Thyroid gland (tissue), 4 donors: ENCODE measurements around the gene GRM1.

ENCODE experiments used
- CTCF ChIP-seq, 6 experiments: fragments of 200-600 bp in 3 of 6; fragments of 450-650 bp in 3 of 6; sonication (generic) in 3 of 6; IDR thresholded peaks; one replicate each; pipeline ENCODE4 v1.5.1; 2016 to 2019; ENCODE audit warnings: antibody characterized with exemption in 6 of 6, mild to moderate bottlenecking in 2 of 6, inconsistent platforms in 1 of 6, moderate library complexity in 1 of 6
- POLR2A ChIP-seq, 2 donors: fragments of 450-650 bp; IDR thresholded peaks; one replicate each; pipeline ENCODE4 v1.6.1; 2017; ENCODE audit warnings: antibody characterized with exemption in 2 of 2, mild to moderate bottlenecking in 2 of 2, moderate library complexity in 1 of 2

- TF ChIP-seq CTCF (IDR thresholded peaks at IDR 0.05): no peak
- TF ChIP-seq POLR2A (IDR thresholded peaks at IDR 0.05): no peak
These were observed 332.5 kb downstream of the GRM1 start for GRCh38 chr6:146361128-146361924.
